ENCODE measurements around the gene FZD10. TPM values are rescaled to one million over a fixed set of nuclear protein-coding genes. Genes with fewer than 3 reads are reported as not detected.

The FZD10 gene
- total RNA-seq, 4 donors from 2014 or later: 0.17 to 0.94 TPM; not detected in 2

DNA sequence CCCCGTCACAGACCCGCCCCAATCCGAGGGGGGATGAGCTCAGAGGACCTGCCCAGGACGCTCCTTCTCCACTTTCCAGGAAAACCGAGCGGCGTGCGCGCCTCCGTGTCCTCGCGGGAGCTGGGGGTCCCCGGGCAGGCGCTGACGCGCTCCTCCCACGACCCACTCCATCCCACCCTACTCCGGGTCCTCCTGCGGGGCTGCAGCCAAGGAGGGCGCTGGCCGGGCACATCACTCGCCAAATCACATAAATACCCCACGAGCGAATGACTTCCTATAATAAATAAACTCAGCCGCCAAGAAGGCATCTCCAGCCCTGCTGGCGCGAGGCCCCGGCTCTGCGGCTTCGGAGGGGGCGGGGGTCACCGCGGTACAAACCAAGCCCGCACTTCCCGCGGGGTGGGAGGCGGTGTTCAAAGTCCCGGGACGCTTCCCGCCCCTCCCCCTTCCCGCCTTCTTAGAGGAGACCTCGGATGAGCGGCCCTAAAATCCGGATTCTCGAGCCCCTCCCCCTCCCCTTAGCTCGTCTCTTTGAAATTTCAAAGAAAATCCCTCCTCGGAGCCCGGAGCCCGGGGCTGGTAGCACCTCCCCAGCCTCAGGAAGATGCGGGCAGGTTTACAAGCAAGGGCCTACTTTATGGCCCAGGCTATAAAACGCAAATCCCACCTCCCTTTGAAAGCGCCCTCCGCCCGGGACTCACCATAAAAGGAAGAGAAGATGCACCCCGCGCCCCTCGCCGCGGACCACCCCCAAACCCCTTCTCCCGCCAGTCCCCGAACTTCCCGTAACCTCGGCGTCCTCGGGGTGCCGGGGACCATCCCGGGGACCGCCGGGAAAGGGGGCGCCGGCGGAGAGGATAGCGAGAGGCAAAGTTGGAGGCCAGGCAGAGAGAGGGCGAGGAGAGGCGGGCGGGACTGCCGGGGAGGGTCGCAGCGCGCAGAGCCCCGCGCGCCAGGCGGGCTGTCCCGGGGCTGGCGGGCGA is 712 bp upstream of the FZD10 start:
- TF ChIP-seq, protein P1, sequence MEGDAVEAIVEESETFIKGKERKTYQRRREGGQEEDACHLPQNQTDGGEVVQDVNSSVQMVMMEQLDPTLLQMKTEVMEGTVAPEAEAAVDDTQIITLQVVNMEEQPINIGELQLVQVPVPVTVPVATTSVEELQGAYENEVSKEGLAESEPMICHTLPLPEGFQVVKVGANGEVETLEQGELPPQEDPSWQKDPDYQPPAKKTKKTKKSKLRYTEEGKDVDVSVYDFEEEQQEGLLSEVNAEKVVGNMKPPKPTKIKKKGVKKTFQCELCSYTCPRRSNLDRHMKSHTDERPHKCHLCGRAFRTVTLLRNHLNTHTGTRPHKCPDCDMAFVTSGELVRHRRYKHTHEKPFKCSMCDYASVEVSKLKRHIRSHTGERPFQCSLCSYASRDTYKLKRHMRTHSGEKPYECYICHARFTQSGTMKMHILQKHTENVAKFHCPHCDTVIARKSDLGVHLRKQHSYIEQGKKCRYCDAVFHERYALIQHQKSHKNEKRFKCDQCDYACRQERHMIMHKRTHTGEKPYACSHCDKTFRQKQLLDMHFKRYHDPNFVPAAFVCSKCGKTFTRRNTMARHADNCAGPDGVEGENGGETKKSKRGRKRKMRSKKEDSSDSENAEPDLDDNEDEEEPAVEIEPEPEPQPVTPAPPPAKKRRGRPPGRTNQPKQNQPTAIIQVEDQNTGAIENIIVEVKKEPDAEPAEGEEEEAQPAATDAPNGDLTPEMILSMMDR (IDR thresholded peaks at IDR 0.05; ENCODE audit: low read depth): no peak

DNA sequence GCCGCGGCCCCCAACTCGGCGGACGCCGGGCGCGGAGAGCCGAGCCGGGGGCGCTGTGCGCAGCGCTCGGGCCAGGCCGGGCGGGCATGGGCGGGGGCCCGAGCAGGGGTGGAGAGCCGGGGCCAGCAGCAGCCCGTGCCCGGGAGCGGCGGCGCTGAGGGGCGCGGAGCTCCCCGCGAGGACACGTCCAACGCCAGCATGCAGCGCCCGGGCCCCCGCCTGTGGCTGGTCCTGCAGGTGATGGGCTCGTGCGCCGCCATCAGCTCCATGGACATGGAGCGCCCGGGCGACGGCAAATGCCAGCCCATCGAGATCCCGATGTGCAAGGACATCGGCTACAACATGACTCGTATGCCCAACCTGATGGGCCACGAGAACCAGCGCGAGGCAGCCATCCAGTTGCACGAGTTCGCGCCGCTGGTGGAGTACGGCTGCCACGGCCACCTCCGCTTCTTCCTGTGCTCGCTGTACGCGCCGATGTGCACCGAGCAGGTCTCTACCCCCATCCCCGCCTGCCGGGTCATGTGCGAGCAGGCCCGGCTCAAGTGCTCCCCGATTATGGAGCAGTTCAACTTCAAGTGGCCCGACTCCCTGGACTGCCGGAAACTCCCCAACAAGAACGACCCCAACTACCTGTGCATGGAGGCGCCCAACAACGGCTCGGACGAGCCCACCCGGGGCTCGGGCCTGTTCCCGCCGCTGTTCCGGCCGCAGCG is 639 bp downstream of the FZD10 start:
- TF ChIP-seq, protein P1 (IDR thresholded peaks at IDR 0.05; ENCODE audit: low read depth): no peak

- TF ChIP-seq, protein P1 (IDR thresholded peaks at IDR 0.05; ENCODE audit: low read depth): no peak
Observed at GRCh38 chr12:130163461-130164215, 1.4 kb downstream of the FZD10 start.

GRCh38 chr12:130164216-130164542 is 1.9 kb downstream of the FZD10 start:
- TF ChIP-seq, protein P1 (IDR thresholded peaks at IDR 0.05; ENCODE audit: low read depth): no peak

DNA sequence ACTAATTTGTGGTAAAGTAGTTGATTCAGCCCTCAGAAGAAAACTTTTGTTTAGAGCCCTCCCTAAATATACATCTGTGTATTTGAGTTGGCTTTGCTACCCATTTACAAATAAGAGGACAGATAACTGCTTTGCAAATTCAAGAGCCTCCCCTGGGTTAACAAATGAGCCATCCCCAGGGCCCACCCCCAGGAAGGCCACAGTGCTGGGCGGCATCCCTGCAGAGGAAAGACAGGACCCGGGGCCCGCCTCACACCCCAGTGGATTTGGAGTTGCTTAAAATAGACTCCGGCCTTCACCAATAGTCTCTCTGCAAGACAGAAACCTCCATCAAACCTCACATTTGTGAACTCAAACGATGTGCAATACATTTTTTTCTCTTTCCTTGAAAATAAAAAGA is 2.7 kb downstream of the FZD10 start:
- TF ChIP-seq, protein P1 (IDR thresholded peaks at IDR 0.05; ENCODE audit: low read depth): no peak

DNA sequence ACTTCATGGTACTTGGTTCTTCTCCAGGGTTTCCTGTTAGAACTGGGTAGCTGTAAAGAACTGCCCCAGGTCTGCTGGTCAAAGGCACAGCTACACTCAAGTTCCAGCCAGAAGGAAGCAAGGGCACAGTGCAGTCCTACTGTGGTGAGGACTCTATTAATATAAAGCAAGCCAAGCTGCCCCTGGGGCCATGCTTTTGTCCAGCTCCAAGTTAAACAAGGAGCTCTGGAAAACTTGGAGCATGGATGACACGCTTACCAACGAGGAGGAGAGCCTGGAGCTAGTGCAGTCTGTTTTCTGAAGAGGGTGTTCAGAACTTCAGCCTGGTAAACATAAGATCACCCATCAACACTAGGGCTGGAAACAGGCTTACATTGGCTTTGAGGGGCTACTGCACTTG is 4.0 kb downstream of the FZD10 start:
- TF ChIP-seq, protein P1 (IDR thresholded peaks at IDR 0.05; ENCODE audit: low read depth): no peak
